ENCODE results near the gene PALLD.

- no peak for TF ChIP-seq SPI1 (IDR thresholded peaks at IDR 0.05; ENCODE audit: low read depth, low read length)
- TF ChIP-seq TAF1 (IDR thresholded peaks at IDR 0.05; ENCODE audit: low read depth, low read length) = no peak
- no peak for TF ChIP-seq POLR2A (IDR thresholded peaks at IDR 0.05; ENCODE audit: low read depth, low read length)
- TF ChIP-seq POLR2AphosphoS5 (IDR thresholded peaks at IDR 0.05; ENCODE audit: low read depth, low read length) = no peak
These were observed 215.6 kb downstream of the PALLD start for GRCh38 chr4:168712316-168712890.

Data from GM12891 (cell line).